Upper lobe of right lung (tissue), 1 donor: ENCODE results near the gene PEX1. TPM values are rescaled to one million over a fixed set of nuclear protein-coding genes. Genes with fewer than 3 reads are reported as not detected.

Experiments
- ATAC-seq: fragments of 200-7000 bp; cut with Tn5 transposase; one replicate; pipeline ENCODE4 v1.9.1; 2020; ENCODE audit warnings: mild to moderate bottlenecking, moderate library complexity
- DNase-seq: peaks from one replicate; pipeline ENCODE4 v3.0.0-alpha.2; 2020
- H3K27ac ChIP-seq: fragments of 200-600 bp; one replicate; pipeline ENCODE4 v1.8.0; 2022
- H3K27me3 ChIP-seq: fragments of 200-600 bp; one replicate; pipeline ENCODE4 v1.8.0; 2022; ENCODE audit warnings: mild to moderate bottlenecking
- H3K36me3 ChIP-seq: fragments of 200-600 bp; one replicate; pipeline ENCODE4 v1.8.0; 2022
- H3K4me1 ChIP-seq: fragments of 200-600 bp; one replicate; pipeline ENCODE4 v1.8.0; 2022
- H3K4me3 ChIP-seq: fragments of 200-600 bp; one replicate; pipeline ENCODE4 v1.8.0; 2022; ENCODE audit warnings: mild to moderate bottlenecking
- H3K9me3 ChIP-seq: fragments of 200-600 bp; one replicate; pipeline ENCODE4 v1.8.0; 2022
- CTCF ChIP-seq: fragments of 200-600 bp; IDR thresholded peaks from one replicate; pipeline ENCODE4 v1.8.0; 2022; ENCODE audit warnings: antibody characterized with exemption
- intact Hi-C: fragments of 100-400 bp; cut with DNase I; formaldehyde crosslinking; loops from one replicate; pipeline ENCODE4 v1.11.0; 2022
- total RNA-seq: library from RNA; stranded (reverse); fragmentation: NEBNext Ultra II Directional; extraction: Animal tissue kit (Norgen Biotek cat#: 25700); gene quantifications from one replicate; pipeline ENCODE4 v1.2.1, GENCODE V29; 2021
- donor health status: DM: no; HTN: yes; CAD: no; lungs with severe emphysema.

PEX1 gene
- total RNA-seq, 1 donor from 2014 or later: 14.2 TPM

GRCh38 chr7:92462560-92462959, 65.8 kb downstream of the PEX1 start:
- no peak for TF ChIP-seq CTCF
- Histone ChIP-seq H3K27ac (no peak overlapping the region), H3K36me3 (peaks cover 15% of the 10 kb centered on the region), H3K4me3 (no peak overlapping the region), H3K4me1 (no peaks in the 10 kb centered on the region), H3K9me3 (no peaks in the 10 kb centered on the region), H3K27me3 (no peaks in the 10 kb centered on the region)
- no peak for DNase-seq
- intact Hi-C loops: no loop called here
- ATAC-seq: no peak

- peak; percentile 71 for TF ChIP-seq CTCF
- no peak overlapping the region for H3K4me3 ChIP-seq
- DNase-seq: no peak
- peak; percentile 78 for ATAC-seq
- no peaks in the 10 kb centered on the region for H3K9me3 ChIP-seq
- H3K27ac ChIP-seq: no peak overlapping the region
- H3K4me1 ChIP-seq: no peaks in the 10 kb centered on the region
- intact Hi-C loops: no loop called here
- no peaks in the 10 kb centered on the region for H3K27me3 ChIP-seq
- peaks cover 28% of the 10 kb centered on the region for H3K36me3 ChIP-seq
Observed at GRCh38 chr7:92461027-92462003, 67.0 kb downstream of the PEX1 start.

GRCh38 chr7:92460510-92460909, 67.8 kb downstream of the PEX1 start:
- DNase-seq (no peak), ATAC-seq (no peak)
- intact Hi-C loops: no loop called here

GRCh38 chr7:92460109-92460508, 68.2 kb downstream of the PEX1 start:
- Histone ChIP-seq H3K4me1 (no peaks in the 10 kb centered on the region), H3K4me3 (no peak overlapping the region), H3K27ac (no peak overlapping the region), H3K9me3 (no peaks in the 10 kb centered on the region), H3K27me3 (no peaks in the 10 kb centered on the region), H3K36me3 (peaks cover 40% of the 10 kb centered on the region)
- intact Hi-C loops: no loop called here
- DNase-seq (no peak), ATAC-seq (no peak)
- TF ChIP-seq CTCF: no peak

More at GRCh38 chr7:92460510-92460909, 67.8 kb downstream of the PEX1 start:
- H3K27me3 ChIP-seq: no peaks in the 10 kb centered on the region
- H3K4me1 ChIP-seq: no peaks in the 10 kb centered on the region
- TF ChIP-seq CTCF: no peak
- no peak overlapping the region for H3K27ac ChIP-seq
- no peak overlapping the region for H3K4me3 ChIP-seq
- H3K36me3 ChIP-seq: peaks cover 36% of the 10 kb centered on the region
- H3K9me3 ChIP-seq: no peaks in the 10 kb centered on the region

- Histone ChIP-seq H3K4me1 (no peaks in the 10 kb centered on the region), H3K27me3 (no peaks in the 10 kb centered on the region), H3K36me3 (peaks cover 73% of the 10 kb centered on the region), H3K9me3 (no peaks in the 10 kb centered on the region), H3K4me3 (no peak overlapping the region), H3K27ac (no peak overlapping the region)
- TF ChIP-seq CTCF: no peak
- ATAC-seq (no peak), DNase-seq (no peak)
- intact Hi-C loops: no loop called here
Observed at GRCh38 chr7:92456236-92456635, 72.1 kb downstream of the PEX1 start.
